ENCODE results near the gene GKN2.
"Not testable (repeated sequence)": the region's sequence is repeated elsewhere in the genome, so short reads cannot be mapped to it uniquely, and the experiment has no call there.

The GKN2 gene

GRCh38 chr2:68959001-68959400 is 6.3 kb upstream of the GKN2 start:
- no peak for DNase-seq

GRCh38 chr2:68955432-68955831 is 2.7 kb upstream of the GKN2 start:
- not testable (repeated sequence) for DNase-seq

GRCh38 chr2:68951899-68952298 is 794 bp downstream of the GKN2 start:
- DNase-seq: no peak

GRCh38 chr2:68948710-68949109 is 4.0 kb downstream of the GKN2 start:
- no peak for DNase-seq

DNA sequence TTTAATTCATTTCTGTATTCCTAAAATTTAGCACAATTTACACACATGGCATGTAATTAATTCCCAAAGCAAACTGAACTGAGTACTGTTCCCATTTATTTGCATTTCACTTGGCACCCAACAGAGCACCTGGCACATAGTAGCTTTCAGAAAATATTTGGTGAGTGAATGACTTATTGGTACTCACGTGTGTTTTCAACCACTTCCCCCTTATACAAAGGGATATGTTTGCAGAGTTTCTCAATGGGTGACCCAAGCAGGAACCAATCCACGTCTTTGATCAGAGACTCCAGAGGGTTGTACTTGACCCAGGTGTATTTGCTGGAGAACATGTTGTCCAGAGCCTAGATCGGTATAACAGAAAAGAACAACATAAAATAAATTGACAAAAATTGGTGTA is 6.6 kb downstream of the GKN2 start:
- no peak for DNase-seq

- DNase-seq: peak; percentile 46 to 77
Observed at GRCh38 chr2:68943581-68944568, 8.8 kb downstream of the GKN2 start.

- no peak for DNase-seq
Observed at GRCh38 chr2:68942827-68943226, 9.9 kb downstream of the GKN2 start.

DNA sequence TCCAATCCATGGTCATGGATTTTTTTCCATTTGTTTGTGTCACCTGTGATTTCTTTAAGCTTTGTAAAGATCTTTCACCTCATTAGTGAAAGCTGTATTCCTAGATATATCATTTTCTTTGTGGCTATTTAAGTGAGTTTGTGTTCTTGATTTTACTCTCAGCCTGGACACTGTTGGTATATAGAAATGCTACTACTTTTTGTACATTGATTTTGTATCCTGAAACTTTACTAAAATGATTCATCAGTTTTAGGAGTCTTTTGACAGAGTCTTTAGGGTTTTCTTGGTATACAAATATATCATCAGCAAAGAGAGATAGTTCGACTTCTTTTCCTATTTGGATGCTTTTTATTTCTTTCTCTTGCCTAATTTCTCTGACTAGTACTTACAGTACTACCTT is 12.3 kb downstream of the GKN2 start:
- no peak for DNase-seq

GRCh38 chr2:68939962-68940361 is 12.7 kb downstream of the GKN2 start:
- no peak for DNase-seq

- DNase-seq: no peak
Observed at GRCh38 chr2:68938938-68939337, 13.8 kb downstream of the GKN2 start.

GRCh38 chr2:68937346-68938055 is 15.2 kb downstream of the GKN2 start:
- no peak for DNase-seq

- no peak for DNase-seq
Observed at GRCh38 chr2:68936889-68937288, 15.8 kb downstream of the GKN2 start.

DNA sequence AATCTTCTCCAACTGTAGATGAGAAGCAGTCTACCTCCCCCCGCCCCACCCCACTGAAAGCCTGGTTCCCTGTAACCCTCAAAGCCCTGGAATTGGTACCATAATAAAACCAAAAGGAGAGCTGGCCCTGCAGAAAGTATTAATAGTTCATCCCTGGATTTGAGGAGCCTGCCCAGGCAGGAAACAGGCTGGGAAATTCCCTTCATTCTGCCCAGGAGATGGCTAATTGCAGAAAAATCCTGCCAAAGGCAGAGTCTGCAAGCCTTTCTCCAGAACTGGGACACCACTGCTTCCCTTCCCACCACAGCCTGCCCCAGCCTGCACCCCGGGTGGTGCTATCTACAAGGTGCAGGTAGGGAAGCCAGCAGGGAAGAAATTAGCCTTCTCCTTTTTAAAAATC is 16.3 kb downstream of the GKN2 start:
- no peak for DNase-seq

DNA sequence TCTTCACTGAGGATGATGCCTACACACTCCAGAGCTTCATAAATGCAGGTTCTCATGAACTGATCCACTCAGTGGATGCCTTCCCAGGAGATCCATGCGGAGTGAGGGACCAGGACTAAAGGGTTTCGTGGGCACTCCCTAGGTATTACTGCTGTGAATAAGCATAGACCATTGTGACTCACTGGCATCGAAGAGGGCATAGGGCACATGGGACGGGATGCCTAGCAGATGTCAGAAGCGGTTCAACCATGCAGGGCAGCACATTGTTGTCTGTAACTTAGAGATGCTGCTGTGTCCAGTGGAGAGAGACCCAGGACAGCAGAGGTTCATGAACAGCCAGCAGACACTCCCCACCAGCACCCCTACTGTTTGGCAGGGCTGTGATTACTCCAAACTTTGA is 17.2 kb downstream of the GKN2 start:
- DNase-seq: no peak

DNA sequence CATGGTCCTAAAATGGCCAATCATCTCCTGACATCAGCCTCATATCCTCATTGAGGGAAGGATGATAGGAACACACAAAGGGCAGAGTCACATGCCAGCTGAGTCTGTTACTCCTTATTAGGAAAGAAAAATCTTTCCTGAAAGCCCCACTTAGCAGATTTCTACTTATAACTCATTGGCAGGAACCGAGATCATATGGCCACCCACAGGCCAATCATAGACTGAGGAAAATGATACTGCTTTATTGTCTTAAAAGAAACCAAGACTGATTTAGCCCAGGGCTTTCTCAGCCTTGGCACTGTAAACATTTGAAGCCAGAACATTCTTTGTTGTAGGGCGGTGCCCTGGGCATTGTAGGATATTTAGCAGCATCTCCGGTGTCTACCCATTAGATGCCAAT is 18.7 kb downstream of the GKN2 start:
- no peak for DNase-seq

- no peak for DNase-seq
Observed at GRCh38 chr2:68932402-68932801, 20.3 kb downstream of the GKN2 start.

GRCh38 chr2:68931799-68932198 is 20.9 kb downstream of the GKN2 start:
- no peak for DNase-seq

DNA sequence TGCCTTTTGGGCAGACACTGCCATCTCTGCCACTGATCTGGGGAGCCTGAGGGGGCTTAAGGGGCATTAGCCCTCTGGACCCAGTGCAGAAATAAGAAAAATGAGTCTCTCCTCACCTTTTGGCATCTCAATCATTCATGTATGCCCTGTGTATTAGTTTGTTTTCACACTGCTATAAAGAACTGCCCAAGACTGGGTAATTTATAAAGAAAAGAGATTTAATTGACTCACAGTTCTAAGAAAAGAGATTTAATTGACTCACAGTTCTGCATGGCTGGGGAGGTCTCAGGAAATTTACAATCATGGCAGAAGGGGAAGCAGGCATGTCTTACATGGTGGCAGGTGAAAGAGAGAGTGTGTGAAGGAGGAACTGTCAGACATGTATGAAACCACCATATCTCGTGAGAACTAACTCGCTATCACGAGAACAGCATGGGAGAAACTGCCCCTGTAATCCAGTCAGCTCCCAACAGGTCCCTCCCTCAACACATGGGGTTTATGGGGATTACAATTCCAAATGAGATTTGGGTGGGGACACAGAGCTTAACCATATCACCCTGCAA is 21.5 kb downstream of the GKN2 start:
- no peak for DNase-seq

DNA sequence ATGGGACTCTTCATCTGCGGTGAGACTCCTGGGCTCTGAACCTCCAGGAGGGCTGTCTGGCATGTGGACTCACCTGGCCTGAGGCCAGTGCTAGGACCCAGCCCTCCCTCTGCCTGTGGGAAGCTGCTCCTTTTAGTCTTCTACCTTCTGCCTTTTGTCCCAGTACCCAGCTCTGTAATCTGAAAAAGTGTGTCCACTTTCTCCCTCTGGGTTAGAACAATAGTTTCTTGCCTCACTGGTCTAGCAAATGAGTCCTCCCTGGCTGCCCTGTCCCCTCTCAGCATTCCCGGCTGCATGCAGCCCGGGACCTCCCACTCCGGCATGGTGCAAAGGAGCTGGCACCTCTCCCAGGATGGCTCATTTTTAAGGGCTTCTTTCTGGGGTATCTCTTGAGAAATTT is 25.9 kb downstream of the GKN2 start:
- no peak for DNase-seq

- peak; percentile 5 to 51 for DNase-seq
Observed at GRCh38 chr2:68925295-68925896, 27.3 kb downstream of the GKN2 start.

GRCh38 chr2:68921646-68922045 is 31.0 kb downstream of the GKN2 start:
- DNase-seq: no peak

DNA sequence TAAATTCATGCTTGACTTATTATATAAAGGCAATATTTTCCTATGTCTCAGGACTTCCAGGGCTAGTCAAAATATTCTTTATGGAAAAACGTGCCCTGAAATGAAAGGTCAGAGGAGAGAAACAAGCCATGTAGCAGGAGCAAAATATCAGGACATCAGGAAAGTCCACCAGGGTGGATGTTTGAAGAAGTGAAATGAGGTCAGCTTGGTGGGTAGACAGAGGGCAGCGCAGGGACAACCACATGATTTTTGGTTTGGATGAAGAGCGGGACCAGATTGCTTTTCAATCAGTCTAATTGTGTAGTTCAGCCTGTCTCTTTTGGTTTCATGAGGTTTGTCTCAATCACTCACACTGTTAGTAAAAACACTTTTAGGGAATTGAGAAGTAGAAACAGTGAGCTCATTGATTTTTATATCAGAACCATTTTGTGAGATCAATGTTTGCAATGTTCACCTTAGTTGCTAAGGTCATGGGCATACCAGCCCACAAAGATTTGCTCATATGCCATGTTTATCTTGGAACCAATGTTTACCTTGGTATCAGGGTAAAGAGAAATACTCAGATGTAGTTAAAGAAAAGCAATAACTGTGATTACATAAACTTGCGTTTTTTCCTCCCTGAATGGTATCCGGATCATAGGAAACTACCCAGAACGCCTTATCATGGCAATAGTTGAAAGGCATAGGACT is 32.1 kb downstream of the GKN2 start:
- DNase-seq: no peak

GRCh38 chr2:68918497-68918896 is 34.2 kb downstream of the GKN2 start:
- no peak for DNase-seq
